H54 (cell line): ENCODE data around the gene RGS7.

ENCODE experiments used
- DNase-seq: peaks from one replicate; pipeline ENCODE4 v3.0.0; 2011; ENCODE audit warnings: low spot score, mixed read lengths; ENCODE audit not compliant: insufficient read length
- FAIRE-seq: peaks from 3 replicates; lab custom pipeline; 2011; peaks lifted over from hg19 to GRCh38; lab: Jason Lieb, UNC
- POLR2A ChIP-seq: IDR thresholded peaks from 2 replicates; pipeline ENCODE4 v1.6.1; 2011; ENCODE audit warnings: low read depth, mild to moderate bottlenecking, low read length

RGS7 gene

DNA sequence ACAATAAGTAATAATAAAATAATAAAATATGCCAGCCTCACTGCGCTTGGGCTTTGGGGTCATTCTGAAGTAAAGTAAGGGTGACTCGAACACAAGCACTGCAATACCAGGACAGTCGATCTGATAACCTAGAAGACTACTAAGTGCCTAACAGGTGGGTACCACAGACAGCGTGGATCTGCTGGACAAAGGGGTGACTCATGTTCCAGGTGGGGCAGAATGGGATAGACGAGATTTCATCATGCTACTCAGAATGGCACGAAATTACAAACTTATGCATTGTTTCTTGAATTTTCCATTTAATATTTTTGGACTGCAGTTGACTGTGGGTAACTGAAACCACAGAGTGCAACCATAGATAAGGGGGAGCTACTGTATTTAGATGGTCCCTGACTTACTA, 523.9 kb downstream of the RGS7 start:
- DNase-seq (no peak), FAIRE-seq (no peak)
- no peak for TF ChIP-seq POLR2A

DNA sequence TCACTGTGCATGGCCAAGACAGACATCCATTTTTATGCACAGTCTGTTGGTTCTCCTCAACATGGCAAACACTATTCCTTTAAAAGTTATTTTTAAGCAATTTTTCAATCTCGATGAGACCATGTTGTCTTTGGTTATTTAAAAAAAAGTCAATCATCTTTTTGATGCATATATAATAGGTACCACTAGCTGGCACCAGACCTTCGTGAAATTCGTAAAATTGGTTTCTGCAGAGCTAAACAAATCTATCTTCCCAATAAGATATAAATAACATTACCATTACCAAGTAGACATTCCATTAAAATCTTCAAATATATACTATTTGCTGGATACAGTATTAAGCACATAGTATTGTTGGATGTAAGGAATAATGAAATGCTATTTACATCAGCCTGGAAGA, 525.1 kb downstream of the RGS7 start:
- TF ChIP-seq POLR2A = no peak
- FAIRE-seq (no peak), DNase-seq (no peak)

DNA sequence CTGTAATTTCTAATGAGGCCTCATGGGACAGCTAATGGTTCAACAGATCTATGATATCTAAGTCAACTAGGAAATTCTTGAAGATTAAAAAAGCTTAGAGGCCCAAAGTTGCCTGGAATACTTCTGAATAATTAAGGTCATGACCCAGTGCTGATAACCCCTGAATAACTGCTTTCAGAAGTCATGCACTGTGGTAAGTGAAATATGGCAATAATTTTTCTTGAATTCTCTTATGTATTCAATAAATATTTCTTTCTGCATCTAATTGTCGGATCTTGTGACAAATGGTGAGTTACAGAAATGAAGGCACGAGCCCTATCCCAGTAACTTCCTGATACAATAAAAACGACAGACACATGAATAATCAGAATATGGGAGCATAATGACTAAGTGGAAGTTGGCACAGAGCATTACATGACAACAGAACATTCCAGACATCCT, 525.8 kb downstream of the RGS7 start:
- no peak for TF ChIP-seq POLR2A
- no peak for FAIRE-seq
- DNase-seq = peak; percentile 16

DNA sequence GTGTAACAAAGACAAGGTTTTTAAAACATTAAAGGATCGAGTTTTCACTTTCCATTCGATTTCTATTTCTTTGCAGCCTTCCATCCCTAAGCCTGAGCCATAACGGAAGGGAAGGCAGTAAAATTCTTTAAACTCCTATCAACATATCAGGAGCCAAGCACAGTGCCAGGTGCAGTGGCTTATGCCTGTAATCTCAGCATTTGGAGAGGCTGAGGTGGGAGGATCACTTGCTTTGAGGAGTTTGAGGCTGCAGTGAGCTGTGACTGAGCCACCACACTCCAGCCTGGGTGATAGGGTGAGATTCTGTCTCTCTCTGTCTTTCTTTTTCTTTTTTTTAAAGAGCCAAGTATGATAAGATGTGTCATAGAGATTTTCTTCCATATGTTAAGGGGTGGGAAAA, 527.5 kb downstream of the RGS7 start:
- no peak for DNase-seq
- no peak for FAIRE-seq
- TF ChIP-seq POLR2A = no peak

DNA sequence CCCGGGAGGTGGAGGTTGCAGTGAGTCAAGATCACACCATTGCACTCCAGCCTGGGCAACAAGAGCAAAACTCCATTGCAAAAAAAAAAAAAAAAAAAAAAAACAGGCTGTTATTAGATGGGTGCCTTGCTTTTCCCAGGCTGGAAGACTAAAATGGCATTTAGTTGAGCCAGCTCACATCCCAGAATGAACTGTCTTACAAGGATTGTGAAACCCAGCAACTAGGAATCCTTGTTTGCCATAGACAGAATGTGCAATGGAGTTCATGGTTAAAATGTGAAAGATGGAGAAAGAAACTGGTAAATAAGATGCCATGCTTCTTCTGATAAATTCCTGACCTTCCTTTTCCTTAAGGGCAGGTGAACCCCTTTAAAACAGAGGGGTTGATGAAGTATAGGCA, 529.2 kb downstream of the RGS7 start:
- no peak for FAIRE-seq
- DNase-seq = no peak

DNA sequence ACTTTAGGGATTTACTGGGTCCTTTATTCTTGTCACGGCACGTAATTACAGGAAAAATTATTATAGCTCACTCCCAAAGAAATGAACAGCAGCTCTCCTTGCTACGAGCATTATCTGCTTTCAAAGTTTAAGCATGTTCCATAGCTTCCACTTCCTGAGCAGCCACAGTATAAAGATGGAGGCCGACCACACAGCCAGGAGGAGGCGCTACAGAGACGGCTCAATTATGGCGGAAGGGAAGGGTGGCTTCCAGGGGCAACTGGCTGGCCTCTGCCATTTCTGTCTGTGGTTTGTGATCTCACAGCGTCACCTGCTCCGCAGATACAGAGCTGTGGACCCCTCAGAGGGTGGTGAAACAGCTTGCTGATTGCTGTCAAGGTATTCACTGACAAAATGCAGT, 532.8 kb downstream of the RGS7 start:
- no peak for FAIRE-seq
- DNase-seq = no peak
- TF ChIP-seq POLR2A = no peak

More for the DNA sequence above, 529.2 kb downstream of the RGS7 start:
- TF ChIP-seq POLR2A = no peak

DNA sequence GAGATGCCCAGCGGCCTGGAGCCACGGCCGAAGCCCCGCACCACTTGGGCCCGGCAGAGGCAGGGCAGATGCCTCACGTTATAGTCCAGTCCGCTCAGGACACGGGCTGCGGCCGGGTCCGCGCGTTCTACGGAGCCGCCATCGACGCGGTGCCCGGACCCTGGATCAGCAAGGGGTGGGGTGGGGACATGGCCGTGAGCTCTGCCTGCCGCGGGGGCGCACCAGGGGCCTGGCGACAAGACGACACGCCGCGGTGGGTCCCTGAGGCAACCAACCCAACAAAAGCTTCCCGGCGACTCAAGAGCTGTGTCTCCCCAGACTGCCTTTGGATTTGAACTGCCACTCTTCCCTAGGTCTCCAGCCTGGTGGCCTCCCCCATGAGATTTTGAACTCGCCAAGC, 533.6 kb downstream of the RGS7 start:
- FAIRE-seq (no peak), DNase-seq (no peak)
- TF ChIP-seq POLR2A = no peak

DNA sequence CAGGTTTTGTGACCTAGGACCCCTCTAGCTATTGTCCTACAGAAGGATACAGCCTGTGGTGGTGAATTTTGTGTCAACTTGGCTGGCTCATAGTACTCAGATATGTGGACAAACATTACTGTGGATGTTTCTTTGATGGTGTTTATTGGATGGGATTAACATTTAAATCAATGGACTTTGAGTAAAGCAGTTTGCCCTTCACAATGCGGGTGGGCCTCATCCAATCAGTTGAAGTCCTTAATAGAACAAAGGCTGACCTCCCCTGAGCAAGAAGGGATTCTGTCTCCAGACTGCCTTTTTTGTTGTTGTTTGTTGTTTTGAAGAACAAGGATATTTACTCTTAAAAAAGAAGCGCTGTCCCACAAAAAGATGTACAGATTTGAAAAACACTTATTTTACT, 535.1 kb downstream of the RGS7 start:
- no peak for FAIRE-seq
- no peak for DNase-seq
- TF ChIP-seq POLR2A = no peak

DNA sequence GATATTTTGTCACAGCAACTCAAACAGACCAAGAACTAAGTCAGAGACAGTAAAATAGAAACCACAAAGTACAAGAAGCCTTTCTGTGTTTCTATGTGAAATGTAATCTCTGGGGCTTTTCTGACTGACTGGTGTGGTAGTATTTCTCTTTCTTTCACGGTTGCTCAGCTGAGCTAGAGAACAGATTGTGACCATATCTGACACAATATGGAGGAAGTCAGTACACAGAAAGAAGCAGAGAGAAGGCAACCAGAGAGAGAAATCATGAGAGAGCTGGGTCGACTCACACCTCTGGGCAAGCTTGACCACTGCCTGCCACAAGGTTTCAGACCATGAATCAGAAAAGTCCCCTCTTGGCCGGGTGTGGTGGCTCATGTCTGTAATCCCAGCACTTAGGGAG, 536.2 kb downstream of the RGS7 start:
- no peak for DNase-seq

DNA sequence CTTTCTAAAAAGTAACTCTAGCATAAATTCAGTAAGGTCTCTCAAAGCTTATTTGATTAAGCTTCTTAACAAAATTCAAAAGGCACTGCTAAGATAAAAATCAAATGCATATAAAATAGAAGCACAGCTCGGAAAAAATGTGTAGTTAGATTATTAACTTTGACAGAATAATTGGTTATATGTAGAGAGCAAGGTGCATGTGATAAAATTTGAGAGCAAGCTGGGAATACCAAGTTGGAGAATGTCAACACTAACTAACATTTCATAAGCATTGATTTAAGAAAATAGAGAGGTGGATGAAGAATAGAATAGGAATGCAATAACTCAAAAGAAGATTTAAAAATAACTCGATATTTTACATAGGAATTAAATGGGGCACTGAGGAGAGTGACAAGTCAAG, 540.5 kb downstream of the RGS7 start:
- TF ChIP-seq POLR2A = no peak
- FAIRE-seq = no peak
- no peak for DNase-seq

More for the DNA sequence above, 536.2 kb downstream of the RGS7 start:
- FAIRE-seq = no peak
- TF ChIP-seq POLR2A = no peak

DNA sequence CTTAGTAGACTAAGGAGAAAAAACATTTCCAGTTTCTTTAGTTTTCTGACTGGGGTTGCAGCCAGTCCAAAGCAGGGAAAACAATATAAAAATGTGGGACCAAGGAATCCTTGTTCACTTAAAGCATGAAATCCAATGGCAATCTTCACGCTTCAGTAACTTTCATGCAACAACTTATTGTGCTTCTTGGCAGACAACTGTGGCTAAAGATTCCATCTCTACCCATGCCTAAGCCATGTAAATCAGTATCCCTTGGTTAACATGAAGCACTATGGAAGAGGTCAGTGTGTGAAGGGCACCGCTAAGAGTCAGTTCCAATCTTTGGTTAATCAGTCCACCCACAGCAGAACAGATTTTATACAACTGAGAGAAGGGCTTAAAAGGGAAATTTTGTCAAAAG, 543.3 kb downstream of the RGS7 start:
- DNase-seq (no peak), FAIRE-seq (no peak)
- TF ChIP-seq POLR2A = no peak

DNA sequence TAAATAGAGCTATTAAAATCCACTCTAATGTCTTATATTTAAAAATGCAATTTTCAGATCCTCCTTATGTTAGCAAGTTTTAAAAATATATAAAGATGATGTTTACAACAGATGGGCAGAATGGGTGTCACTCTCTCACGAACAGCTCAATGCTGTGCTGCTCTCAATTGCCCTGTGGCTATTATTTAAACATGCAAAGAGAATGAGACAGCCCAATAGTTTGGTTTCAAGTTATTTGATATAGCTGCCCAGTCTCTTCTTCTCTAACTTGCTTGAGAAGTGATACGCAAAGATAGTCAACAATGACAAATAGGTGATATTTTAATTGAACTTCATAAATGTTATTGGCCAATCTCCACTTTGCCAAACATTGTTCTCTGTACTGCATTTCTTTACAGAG, 545.7 kb downstream of the RGS7 start:
- DNase-seq = no peak
- no peak for FAIRE-seq

DNA sequence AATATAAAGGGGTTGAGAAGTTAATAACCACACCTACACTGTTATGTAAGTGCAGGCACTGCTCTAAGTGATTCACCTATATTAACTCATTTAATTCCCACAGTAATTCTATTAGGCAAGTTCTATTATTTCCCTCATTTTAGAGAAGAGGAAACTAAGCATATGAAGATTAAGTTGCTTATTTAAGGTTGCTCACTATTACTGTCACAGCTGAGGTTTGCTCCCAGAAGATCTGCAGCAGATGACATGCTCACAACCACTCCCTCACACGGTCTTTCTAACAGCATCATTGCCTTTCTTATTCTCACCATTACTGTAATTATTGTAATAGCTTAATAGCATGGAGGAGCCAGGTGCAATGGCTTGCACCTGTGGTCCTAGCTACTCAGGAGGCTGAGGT, 548.6 kb downstream of the RGS7 start:
- no peak for FAIRE-seq
- TF ChIP-seq POLR2A = no peak
- no peak for DNase-seq

More for the DNA sequence above, 545.7 kb downstream of the RGS7 start:
- no peak for TF ChIP-seq POLR2A

DNA sequence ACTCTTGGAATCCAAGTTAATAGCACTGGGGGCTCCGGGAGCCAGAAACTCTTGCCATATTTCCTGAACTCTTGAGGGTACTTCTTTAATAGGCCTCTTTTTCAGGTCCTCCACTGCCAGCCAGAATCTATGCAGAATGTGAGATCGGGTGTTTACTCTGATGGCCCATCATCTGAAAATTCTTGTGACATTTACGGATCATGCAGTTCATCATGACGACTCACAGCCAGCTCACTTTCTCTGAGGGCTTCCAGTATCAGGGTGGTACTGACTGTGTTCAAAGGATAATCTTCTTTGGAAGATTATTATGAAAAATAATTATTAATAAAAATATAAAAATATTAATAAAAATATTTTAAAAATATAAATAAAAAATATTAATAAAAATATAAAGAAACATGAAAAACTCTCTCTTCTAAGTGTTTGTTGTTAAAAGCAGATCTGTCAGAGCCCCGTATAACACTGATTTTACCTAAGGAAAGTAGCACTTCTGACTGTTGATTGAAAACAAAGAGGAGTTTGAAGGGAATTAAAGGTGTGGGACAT, 550.7 kb downstream of the RGS7 start:
- FAIRE-seq = no peak
- TF ChIP-seq POLR2A = no peak

DNA sequence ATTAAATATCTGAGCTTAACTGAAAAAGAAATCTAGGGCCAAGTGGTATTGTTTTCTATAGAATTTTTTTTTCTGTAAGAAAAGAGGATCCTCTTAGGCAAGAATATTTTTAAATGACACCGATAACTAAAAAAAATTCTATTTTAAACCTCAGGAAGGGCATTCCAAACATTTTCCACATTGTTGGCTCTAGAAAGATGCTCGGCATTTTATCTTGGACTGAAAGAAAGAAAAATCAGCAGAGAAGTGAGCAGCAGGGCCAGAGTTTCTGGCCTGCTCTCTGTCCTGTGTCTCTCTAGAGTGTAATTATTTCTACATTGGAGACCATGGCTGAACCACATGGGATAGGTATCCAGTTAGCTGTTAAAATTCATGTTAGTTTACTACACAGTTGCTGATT, 552.5 kb downstream of the RGS7 start:
- DNase-seq = no peak
- TF ChIP-seq POLR2A = no peak
- FAIRE-seq = no peak

More for the DNA sequence above, 550.7 kb downstream of the RGS7 start:
- DNase-seq = peak; percentile 9
